HG02763 (cell line): Measurements from ENCODE around the gene LRRC53.

Experiments used
- ATAC-seq: cut with Tn5 transposase; IDR thresholded peaks from one replicate; pipeline ENCODE4 v1.9.1; 2021; ENCODE audit warnings: mild to moderate bottlenecking, moderate library complexity; ENCODE audit not compliant: unreplicated experiment

LRRC53 gene

GRCh38 chr1:74512170-74512915 lies at the start of gene LRRC53:
TSS of gene LRRC53 (minus strand) at chr1:74512611. CDS start at chr1:74483349, 29,262 bp downstream.
- ATAC-seq: no peak

- ATAC-seq: no peak
Observed at GRCh38 chr1:74549932-74550331, 37.5 kb upstream of the LRRC53 start.

DNA sequence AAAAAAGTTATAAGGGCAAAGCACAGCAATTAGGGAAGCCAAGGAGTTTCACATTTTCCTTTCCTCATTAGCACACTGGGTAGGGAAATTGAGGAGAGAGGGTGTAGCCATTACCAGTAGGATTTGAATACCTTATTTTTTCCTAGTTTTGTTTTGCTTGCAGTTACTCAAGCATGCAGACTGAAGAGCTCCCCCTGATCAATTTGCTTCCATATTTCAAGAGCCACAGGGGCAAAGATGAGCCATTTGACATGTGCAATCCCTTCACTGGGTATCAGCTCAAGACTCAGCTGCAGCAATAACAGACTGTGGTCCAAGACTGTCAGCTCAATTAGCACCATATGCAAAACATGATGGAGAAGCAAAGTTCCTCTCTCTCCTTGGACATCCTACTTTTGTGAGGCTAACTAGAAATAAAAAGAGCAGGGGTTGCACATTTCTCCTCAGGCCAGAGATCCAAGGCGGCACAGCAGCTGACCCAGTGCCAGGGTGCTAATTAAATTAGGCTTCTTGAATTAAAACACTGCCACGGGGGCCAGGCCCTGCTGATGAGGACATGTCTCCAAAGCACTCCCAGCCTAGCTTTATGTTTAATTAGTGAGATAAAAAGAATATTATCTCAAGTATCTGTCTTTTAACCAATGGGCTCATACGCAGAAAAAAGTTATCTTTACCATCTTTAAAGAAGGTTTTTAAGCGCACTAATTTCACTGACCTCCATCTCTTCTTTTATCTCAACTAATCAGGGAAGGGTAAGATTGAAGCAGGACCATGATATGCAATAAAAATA lies 36.7 kb upstream of the LRRC53 start:
- no peak for ATAC-seq

DNA sequence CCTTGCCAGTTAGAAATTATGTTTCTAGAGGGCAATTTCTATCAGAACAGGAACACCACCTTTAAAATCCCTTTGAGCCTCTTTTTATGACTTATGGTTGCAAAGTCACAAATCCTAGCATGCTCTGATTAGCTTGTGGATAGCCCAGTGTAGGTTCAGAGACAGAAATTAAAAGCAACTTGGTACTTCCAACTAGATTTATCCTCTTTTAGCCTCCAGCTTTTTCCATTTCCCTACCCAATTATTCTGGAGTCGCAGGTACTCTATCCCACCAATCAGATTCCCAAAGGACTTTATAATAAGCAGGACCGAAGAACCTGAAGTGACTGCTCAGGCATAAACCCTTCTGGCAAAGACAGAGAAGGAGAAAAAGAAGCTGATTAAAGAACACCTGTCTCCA lies 33.4 kb upstream of the LRRC53 start:
- ATAC-seq: no peak

DNA sequence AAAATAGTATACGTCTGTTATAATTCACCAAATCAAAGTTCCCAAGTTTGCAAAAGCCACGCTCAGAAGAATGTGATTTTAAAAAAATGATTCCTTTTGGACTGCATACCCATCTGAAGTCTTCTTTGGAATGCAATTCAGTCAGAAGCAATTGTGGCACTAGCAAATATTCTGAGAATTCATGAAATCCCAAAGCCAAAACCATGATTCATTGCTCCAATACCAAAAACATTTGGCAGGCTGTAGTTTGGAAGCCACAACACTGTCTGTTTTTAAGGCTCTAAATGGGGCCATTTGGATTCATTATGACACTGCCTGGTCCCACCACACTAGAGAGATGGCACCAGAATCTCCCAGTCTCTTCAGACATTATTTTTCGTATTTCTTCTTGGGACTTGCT lies 21.8 kb upstream of the LRRC53 start:
- ATAC-seq: no peak

DNA sequence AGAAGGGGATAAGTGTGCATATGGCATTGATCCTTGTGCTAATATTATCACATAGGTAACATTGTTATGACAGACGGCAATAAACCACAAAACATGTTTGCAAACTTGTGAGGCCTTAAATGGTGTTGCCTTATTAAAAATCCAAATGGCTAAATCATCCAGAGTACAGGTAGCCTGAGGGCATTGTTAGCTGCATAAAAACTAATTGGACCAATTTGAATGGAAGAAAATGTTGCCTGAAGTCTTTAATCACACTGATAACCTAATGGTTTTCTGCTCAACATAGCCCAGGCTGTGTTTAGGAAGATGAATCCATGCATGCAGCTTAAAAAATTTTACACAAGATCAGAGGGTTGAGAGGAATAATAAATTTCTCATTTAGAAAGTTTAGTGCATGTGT lies 19.4 kb upstream of the LRRC53 start:
- ATAC-seq: no peak

GRCh38 chr1:74530892-74531291 lies 18.5 kb upstream of the LRRC53 start:
- ATAC-seq: no peak

GRCh38 chr1:74528123-74528522 lies 15.7 kb upstream of the LRRC53 start:
- ATAC-seq: no peak

DNA sequence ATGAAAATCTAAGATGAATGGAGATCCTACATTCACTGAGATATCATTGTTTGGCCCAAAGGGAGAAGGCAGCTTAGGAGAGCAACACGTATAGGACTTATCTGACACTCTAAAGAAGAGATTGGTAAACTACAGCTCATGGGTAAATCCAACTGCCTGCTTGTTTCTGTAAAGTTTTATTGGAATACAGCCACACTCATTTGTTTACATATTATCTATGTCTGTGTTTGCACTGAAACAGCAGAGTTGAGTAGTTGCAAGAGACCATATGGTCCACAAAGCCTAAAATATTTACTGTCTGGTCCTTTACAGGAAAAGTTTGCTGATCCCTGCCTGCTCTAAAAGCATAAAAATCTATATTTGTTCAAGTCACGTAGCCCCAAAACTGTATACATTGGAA lies 14.3 kb upstream of the LRRC53 start:
- no peak for ATAC-seq

DNA sequence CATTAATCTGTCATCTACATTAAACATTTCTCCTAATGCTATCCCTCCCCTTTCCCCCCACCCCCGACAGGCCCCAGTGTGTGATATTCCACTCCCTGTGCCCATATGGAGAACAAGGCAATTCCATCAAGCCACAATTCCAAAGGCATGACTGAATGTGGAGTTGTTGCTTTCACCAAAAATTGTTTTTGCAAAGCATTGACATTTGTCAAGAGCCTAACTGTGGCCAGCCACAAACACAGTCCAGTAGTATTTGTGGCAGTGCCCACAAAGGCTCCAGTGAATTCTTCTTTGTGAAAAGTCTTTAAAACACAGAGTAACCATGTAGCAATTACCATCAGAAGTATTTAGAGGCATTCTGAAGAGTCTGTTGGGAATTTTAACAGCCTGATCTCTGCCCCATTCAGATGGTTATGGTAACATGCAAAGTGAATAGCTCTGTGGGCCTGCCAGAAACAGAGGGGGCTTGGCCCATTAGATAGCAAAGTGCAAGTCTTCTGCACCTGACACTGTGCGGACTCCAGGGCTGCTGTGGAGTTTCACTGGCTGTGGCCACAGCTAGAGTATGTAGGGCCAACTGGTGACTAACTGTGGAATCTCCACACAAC lies 11.6 kb upstream of the LRRC53 start:
- ATAC-seq: no peak

DNA sequence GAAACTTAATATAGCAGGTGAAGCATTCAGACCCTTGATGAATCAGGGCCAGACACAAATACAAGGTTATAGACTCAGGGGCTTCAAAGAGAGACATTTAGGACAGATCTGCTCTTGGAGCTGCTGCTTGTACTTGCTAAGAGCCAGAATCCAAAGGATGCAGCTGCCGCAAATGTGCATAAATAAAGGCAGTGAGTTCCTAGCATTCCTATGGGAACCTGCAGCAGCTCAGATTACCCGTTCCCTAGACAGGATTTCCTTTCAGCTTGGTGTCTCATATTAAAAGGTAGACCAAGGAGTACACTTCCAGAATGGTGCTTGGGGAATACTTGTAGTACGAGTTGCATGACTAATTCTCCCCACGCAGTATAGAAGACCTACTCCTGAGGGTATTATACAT lies 9.7 kb upstream of the LRRC53 start:
- ATAC-seq: no peak

GRCh38 chr1:74517599-74518051 lies 5.2 kb upstream of the LRRC53 start:
- peak; percentile 62 for ATAC-seq

GRCh38 chr1:74513411-74514300 lies 1.2 kb upstream of the LRRC53 start:
- ATAC-seq: no peak

DNA sequence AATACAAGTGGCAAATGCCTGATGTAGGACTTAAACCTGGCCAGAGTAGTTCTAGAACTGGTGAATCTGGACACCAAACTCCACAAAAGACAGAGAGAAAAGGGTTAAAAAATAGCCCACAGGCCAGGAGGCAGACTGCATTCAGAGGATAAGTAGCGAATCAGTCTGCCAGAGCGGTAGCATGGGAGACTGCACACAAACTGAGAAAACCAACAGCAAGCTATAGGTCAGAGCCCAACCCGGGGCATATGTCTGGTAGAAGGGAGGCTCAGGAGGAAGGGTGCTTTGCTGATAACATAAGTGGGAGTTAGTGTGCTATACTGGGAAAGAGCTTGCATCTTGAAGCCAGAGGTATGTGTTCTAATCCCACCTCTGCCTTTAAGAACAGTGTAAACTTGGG lies 4.0 kb downstream of the LRRC53 start:
- ATAC-seq: no peak

DNA sequence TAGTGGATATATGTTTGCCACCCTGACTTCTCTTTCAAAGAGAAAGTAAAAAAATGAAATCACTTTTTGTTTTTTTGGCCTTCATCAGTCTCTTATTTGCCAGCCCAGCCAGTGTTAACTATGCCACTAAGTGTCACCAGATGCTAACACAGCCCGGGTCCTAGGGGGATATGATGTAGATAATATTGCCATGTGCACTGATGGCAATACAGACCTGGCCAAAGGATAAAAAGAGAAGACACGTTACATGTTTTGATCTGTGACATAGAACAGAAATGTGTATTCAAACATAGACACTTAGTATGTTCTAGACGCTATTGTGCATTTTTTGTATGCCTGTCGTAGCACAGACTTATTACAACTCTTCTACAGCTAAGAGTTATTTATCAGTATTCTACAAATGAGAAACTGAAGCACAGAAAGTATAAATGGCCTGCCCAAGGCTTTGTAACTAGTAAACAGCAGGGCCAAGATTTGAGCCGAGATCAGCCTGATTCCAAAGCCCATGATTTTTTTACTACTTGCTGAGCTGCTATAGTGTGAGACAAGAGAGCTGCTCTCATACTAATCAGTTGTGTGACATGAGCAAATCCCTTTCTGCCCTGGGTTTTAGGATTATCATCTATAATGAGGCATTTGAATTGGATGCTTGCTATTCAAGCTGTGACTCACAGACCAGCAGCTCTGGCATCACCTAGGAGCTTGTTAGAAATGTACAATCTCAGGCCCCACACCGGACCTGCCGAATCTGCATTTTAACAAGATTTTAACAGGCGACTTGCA lies 6.3 kb downstream of the LRRC53 start:
- ATAC-seq: no peak

DNA sequence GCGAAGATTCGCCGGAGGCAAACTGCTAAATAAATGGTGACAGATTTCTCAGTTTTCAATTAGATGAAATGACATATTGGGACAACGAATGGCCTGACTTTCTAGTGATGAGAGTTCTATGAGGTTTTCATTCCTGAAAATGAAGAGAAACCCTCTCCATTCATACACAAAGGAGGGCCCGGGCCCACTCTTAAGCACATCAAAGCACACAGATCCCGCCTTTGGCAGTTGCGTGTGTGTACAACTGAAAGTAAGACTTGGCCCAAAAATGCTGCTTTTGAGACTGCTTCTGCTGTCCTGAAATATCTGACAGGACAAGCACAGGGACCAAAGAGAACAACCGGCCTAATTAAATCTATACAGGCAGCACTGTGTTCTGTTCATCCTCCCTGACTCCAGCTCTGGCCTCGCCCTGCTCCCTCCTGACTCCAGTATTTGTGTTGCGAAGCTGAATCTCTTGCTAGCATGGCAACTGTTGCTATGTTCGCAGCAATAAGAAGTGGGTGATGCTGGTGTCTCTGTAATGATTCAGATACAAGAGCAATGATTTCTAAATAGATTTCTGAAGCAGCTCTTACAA lies 7.4 kb downstream of the LRRC53 start:
- no peak for ATAC-seq

DNA sequence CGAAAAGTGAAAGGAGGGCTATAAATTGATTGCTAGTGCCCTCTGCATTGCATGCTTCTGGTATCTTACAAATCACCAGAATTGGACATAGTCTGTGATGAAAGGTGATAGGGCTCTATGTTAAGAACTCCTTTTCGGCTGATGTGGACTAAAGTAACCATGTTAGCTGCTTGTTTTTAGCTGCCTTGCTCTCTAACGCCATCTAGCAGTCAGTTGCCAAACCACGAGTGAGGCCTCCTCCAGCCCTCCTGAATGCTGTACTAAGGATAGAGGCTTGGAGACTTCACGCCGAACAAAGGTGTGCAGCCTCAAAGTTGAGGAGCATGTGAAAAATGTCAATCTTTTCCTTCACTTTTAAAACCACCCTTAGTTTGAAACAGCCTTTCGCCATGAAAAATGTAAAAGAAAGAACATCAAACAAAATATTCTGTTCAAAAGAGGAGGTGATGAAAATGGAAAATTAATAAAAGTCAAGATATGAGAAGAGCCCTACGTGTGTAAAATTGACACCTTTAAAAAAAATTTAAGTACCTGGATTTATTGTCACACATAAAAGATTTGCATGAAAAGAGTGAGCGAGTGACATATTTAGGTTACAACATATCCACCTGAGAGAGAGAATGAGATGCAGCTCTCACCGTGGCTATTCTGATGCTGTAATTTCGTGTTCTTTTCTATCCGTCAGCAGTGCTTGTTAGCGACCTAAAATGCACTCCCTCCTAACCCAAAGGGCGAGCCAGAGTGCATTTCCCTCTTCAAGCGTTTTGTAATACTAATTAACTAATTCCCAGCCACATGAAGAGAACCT lies 8.1 kb downstream of the LRRC53 start:
- no peak for ATAC-seq

GRCh38 chr1:74502858-74503257 lies 9.6 kb downstream of the LRRC53 start:
- ATAC-seq: no peak

DNA sequence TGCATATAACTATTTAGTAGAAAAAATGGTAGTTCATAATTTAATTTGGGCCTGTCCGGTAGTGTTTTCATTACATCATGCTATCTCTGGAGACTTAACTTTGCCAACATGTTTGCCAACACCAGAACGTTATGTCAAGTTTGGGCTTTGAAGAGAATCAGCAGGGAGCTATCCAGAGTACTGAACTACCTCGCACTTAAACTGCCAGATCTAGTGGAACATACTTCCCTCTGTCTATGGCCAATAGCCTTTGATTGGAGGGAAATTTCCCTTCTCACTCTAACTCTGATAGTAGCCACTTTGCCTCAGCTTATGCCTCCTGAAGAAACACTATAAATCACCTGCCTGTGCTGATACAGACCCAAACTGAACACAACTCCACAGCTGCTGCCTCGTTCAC lies 10.0 kb downstream of the LRRC53 start:
- ATAC-seq: no peak
